Karpas-422 (cell line): ENCODE measurements around the gene SLC16A13. TPM values are rescaled to one million over a fixed set of nuclear protein-coding genes. Genes with fewer than 3 reads are reported as not detected.
"Not testable (repeated sequence)": the region's sequence is repeated elsewhere in the genome, so short reads cannot be mapped to it uniquely, and the experiment has no call there.

Experiments used
- DNase-seq: peaks from one replicate; pipeline ENCODE4 v3.0.0-alpha.2; 2015
- H2AFZ ChIP-seq: fragments of 200-600 bp; sonication (generic); 2 replicates; pipeline ENCODE4 v1.6.1; 2014; ENCODE audit warnings: antibody characterized with exemption, low read length, mixed read lengths
- H3K27ac ChIP-seq: fragments of 200-600 bp; sonication (generic); 2 replicates; pipeline ENCODE4 v1.5.1; 2014; ENCODE audit warnings: mild to moderate bottlenecking, low read length, moderate library complexity
- H3K27me3 ChIP-seq: fragments of 200-600 bp; sonication (generic); 2 replicates; pipeline ENCODE4 v1.6.1; 2014; ENCODE audit warnings: low read length, mixed read lengths
- H3K36me3 ChIP-seq: fragments of 200-600 bp; sonication (generic); 2 replicates; pipeline ENCODE4 v1.6.1; 2014; ENCODE audit warnings: low read length, mixed read lengths; ENCODE audit not compliant: insufficient read depth
- H3K4me1 ChIP-seq: fragments of 200-600 bp; sonication (generic); 2 replicates; pipeline ENCODE4 v1.6.1; 2014; ENCODE audit warnings: mild to moderate bottlenecking, low read length, mixed read lengths
- H3K4me2 ChIP-seq: fragments of 200-600 bp; sonication (generic); 2 replicates; pipeline ENCODE4 v1.6.1; 2014; ENCODE audit warnings: low read length, low read depth, mild to moderate bottlenecking; ENCODE audit not compliant: poor library complexity, severe bottlenecking
- H3K4me3 ChIP-seq: fragments of 200-600 bp; sonication (generic); 2 replicates; pipeline ENCODE4 v1.5.1; 2014; ENCODE audit warnings: mild to moderate bottlenecking, antibody characterized with exemption, low read length, mixed read lengths
- H3K79me2 ChIP-seq: fragments of 200-600 bp; sonication (generic); 2 replicates; pipeline ENCODE4 v1.6.1; 2014; ENCODE audit warnings: mild to moderate bottlenecking, low read length, mixed read lengths
- H3K9ac ChIP-seq: fragments of 200-600 bp; sonication (generic); 2 replicates; pipeline ENCODE4 v1.6.0; 2014; ENCODE audit warnings: low read length
- H3K9me2 ChIP-seq: fragments of 200-600 bp; sonication (generic), shearing (Covaris generic); replicated peaks from 2 replicates; pipeline ENCODE4 v1.6.0; 2014; ENCODE audit warnings: mild to moderate bottlenecking, low read length, moderate library complexity; ENCODE audit not compliant: insufficient read depth
- H3K9me3 ChIP-seq: fragments of 300-700, 200-600 bp; sonication (generic); 2 replicates; pipeline ENCODE4 v1.6.1; 2014; ENCODE audit warnings: low read length, mixed read lengths
- H4K20me1 ChIP-seq: fragments of 200-600 bp; sonication (generic); 2 replicates; pipeline ENCODE4 v1.6.1; 2014; ENCODE audit warnings: mild to moderate bottlenecking, antibody characterized with exemption, low read length, low read depth; ENCODE audit not compliant: insufficient read depth
- total RNA-seq: library from RNA; depleted of rRNA; stranded (reverse); fragments of >200 nt; shearing (Covaris generic); gene quantifications from 2 replicates; pipeline ENCODE4 v1.2.3, GENCODE V29; 2014; ENCODE audit warnings: low replicate concordance; rRNA removed

SLC16A13 gene
- 1.3 and 6.0 TPM in 2 replicates for total RNA-seq

DNA sequence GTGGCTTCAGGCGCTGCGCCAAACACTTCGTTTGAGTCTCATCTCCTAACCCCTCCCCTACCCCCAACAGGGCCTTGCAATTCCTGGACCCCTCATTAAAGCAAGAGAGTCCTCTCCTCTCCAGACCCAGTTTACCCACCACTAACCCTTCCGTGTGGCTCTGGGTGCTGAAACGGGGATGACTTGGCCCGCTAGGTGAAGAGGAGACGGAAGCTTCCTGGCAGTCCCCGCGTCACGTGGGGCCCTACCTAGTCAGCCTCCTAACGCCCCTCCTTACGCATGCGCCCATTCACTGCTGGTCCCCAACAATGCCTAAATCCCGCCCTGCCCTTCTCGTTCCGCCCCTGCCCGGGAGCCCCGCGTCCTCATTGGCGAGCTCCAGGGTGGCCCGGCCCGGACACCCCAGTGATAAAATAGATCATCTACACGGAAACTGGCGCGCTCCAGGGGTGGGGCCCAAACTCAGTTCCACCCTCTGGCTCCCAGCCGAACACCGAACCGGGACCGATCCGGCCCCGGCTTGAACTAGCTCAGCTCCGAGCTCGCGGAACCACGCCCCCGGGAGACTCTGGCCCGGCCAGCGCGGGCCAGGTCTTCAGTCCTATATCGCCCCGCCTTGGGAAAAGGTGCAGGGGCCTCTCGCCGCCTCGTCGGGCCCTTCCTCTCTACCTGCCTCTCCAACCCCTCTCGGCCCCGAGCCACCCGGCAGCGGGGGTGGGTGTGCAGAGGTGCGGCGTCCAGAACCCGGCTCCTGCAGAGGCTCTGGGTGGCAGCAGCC is at the start of gene SLC16A13:
Gene SLC16A13 (plus strand): TSS at position 425 of the 778 bp plus-strand sequence. CDS start 368 bp downstream, outside the sequence.
- no peaks in the 10 kb centered on the region for H3K9me2 ChIP-seq
- no peaks in the 10 kb centered on the region for H3K36me3 ChIP-seq
- peak within 1 kb of the TSS; percentile 84 for H3K4me3 ChIP-seq
- H2AFZ ChIP-seq: peak within 1 kb of the TSS; percentile 97
- H3K4me1 ChIP-seq: peaks cover 12% of the 10 kb centered on the region
- peak within 1 kb of the TSS; percentile 88 for H3K4me2 ChIP-seq
- H4K20me1 ChIP-seq: no peaks in the 10 kb centered on the region
- no peaks in the 10 kb centered on the region for H3K27me3 ChIP-seq
- H3K27ac ChIP-seq: peak within 1 kb of the TSS; percentile 37; the same call in 1 of the 2 replicates
- peak within 1 kb of the TSS; percentile 88 for H3K9ac ChIP-seq
- peaks cover 7% of the 10 kb centered on the region; the same call in 1 of the 2 replicates for H3K79me2 ChIP-seq
- no peaks in the 10 kb centered on the region for H3K9me3 ChIP-seq
- DNase-seq: peak; percentile 99

DNA sequence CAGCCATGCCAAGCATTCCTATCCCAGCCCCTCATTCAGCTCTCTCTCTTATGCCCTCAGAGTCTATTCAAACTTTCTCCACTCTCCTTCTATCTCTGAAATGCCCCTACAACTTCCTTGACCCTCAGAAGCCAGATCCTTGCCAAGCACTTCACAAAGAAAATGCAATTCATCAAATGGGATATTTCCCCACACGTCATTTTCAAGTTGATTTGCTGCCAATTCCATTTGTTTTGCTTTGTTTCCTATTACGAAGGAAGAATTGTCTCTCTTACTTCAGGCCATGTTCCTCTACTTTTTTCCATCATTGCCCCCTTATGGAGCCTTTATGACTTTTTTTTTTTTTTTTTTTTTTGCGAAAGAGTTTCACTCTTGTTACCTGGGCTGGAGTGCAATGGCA is 49.1 kb upstream of the SLC16A13 start:
- H3K9me3 ChIP-seq: no peaks in the 10 kb centered on the region
- no peaks in the 10 kb centered on the region for H3K36me3 ChIP-seq
- no peaks in the 10 kb centered on the region for H3K27me3 ChIP-seq
- H4K20me1 ChIP-seq: no peaks in the 10 kb centered on the region
- H3K4me3 ChIP-seq: no peak overlapping the region
- H3K9ac ChIP-seq: no peak overlapping the region
- H2AFZ ChIP-seq: no peak overlapping the region
- H3K9me2 ChIP-seq: no peaks in the 10 kb centered on the region
- H3K4me2 ChIP-seq: no peak overlapping the region
- no peak overlapping the region for H3K27ac ChIP-seq
- DNase-seq: no peak
- H3K79me2 ChIP-seq: no peaks in the 10 kb centered on the region
- H3K4me1 ChIP-seq: no peaks in the 10 kb centered on the region

- no peak overlapping the region for H3K4me3 ChIP-seq
- H3K9me2 ChIP-seq: no peaks in the 10 kb centered on the region
- H3K4me2 ChIP-seq: no peak overlapping the region
- H3K27me3 ChIP-seq: no peaks in the 10 kb centered on the region
- no peak overlapping the region for H3K9ac ChIP-seq
- no peaks in the 10 kb centered on the region for H3K9me3 ChIP-seq
- no peaks in the 10 kb centered on the region for H4K20me1 ChIP-seq
- no peaks in the 10 kb centered on the region for H3K79me2 ChIP-seq
- no peaks in the 10 kb centered on the region for H3K4me1 ChIP-seq
- DNase-seq: no peak
- no peak overlapping the region for H3K27ac ChIP-seq
- H2AFZ ChIP-seq: no peak overlapping the region
- H3K36me3 ChIP-seq: no peaks in the 10 kb centered on the region
Measured at GRCh38 chr17:6989779-6990178, 46.0 kb upstream of the SLC16A13 start.

GRCh38 chr17:6993613-6994056 is 42.2 kb upstream of the SLC16A13 start:
- not testable (repeated sequence) for H2AFZ ChIP-seq, DNase-seq, H3K27me3 ChIP-seq, H3K9me2 ChIP-seq, H4K20me1 ChIP-seq, H3K9ac ChIP-seq, H3K9me3 ChIP-seq, H3K4me3 ChIP-seq, H3K27ac ChIP-seq, H3K79me2 ChIP-seq, H3K36me3 ChIP-seq, H3K4me1 ChIP-seq, H3K4me2 ChIP-seq

DNA sequence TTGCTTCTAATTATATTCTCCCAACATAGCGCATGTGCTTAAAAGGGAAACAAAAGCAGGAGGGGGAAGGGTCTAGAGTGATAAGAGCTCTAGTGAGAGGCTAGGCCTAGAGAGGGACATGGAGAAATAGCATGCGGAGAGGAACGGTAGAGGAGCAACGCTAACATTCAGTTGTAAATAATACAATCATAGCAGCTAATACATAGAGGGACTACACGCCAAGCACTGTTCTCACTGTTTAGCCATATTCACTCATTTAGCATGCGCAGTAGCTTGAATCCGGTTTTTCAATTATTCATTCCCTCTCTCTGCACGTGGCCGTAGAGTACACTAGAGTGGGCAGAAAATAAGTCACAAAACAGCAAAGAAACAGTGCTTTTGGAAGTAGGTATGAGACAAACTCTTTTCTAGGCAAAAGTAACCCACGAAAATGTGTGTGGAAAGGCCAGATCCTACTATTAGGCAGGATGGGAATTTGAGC is 41.7 kb upstream of the SLC16A13 start:
- Histone ChIP-seq H3K4me1 (no peaks in the 10 kb centered on the region), H3K9me2 (no peaks in the 10 kb centered on the region), H3K27me3 (no peaks in the 10 kb centered on the region), H3K79me2 (no peaks in the 10 kb centered on the region), H3K36me3 (no peaks in the 10 kb centered on the region), H3K4me3 (no peak overlapping the region), H4K20me1 (no peaks in the 10 kb centered on the region), H3K9ac (no peak overlapping the region), H3K4me2 (no peak overlapping the region), H3K27ac (no peak overlapping the region), H3K9me3 (no peaks in the 10 kb centered on the region), H2AFZ (no peak overlapping the region)
- no peak for DNase-seq

GRCh38 chr17:6994666-6995256 is 41.1 kb upstream of the SLC16A13 start:
- Histone ChIP-seq H3K27me3 (no peaks in the 10 kb centered on the region), H3K4me2 (no peak overlapping the region), H4K20me1 (no peaks in the 10 kb centered on the region), H3K9me3 (no peaks in the 10 kb centered on the region), H3K4me1 (no peaks in the 10 kb centered on the region), H3K9ac (no peak overlapping the region), H3K4me3 (no peak overlapping the region), H2AFZ (no peak overlapping the region), H3K36me3 (no peaks in the 10 kb centered on the region), H3K27ac (no peak overlapping the region), H3K9me2 (no peaks in the 10 kb centered on the region), H3K79me2 (no peaks in the 10 kb centered on the region)
- DNase-seq: no peak

DNA sequence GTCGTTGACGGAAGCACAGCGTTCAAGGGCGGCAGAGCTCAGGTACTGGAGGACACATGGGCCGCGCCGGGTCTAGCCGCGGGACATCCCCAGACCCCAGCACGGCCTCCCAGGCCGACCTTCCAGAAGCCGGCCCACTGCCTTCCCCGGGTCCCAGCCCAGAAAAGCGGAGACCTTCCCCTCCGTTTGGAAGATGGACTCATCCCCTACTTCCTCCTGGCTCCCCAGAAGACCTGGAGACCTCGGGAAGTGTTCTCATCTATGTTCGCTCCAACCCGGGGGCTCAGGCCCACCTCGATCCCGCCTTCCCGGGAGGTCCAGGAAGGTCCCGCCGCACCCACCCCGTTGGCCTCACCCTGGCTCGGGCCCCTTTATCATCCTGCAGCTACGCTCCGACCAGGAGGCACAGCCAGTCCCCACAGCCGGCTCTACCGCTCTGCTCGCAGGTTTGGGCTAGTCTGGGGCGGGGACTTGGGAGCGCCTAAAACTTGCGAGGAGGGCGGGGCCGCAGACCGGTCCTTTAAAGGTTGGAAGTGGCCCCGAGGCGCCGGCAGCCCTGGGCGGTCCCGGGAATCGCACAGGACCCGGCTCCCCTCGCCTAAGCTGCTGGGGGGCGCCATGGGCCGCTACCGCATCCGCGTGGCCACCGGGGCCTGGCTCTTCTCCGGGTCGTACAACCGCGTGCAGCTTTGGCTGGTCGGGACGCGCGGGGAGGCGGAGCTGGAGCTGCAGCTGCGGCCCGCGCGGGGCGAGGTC is 40.1 kb upstream of the SLC16A13 start, which contains the start of gene ALOX12:
Gene ALOX12 (plus strand): TSS at position 550 of the 756 bp plus-strand sequence. CDS start 69 bp downstream, at position 619.
- Histone ChIP-seq H4K20me1 (no peaks in the 10 kb centered on the region), H2AFZ (no peak within 1 kb of the TSS), H3K9me2 (no peaks in the 10 kb centered on the region), H3K9ac (no peak within 1 kb of the TSS), H3K4me1 (no peaks in the 10 kb centered on the region), H3K4me3 (no peak within 1 kb of the TSS), H3K27ac (no peak within 1 kb of the TSS), H3K4me2 (no peak within 1 kb of the TSS), H3K9me3 (no peaks in the 10 kb centered on the region), H3K36me3 (no peaks in the 10 kb centered on the region), H3K79me2 (no peaks in the 10 kb centered on the region), H3K27me3 (no peaks in the 10 kb centered on the region)
- DNase-seq: no peak
